Stimulated activated naive CD8-positive, alpha-beta T cell treated with anti-CD3 and anti-CD28 coated beads, Interleukin-15, Interleukin-2, amounts not matched to agents 100 ng/mL and 50 ng/mL, for 24 hours (primary cell): ENCODE data around the gene FMNL3.

Experiments
- H3K27ac Mint-ChIP-seq: one replicate; pipeline ENCODE4 v1.8.0; 2021; ENCODE audit warnings: mild to moderate bottlenecking, mixed read lengths
- H3K27me3 Mint-ChIP-seq: one replicate; pipeline ENCODE4 v1.8.0; 2021; ENCODE audit warnings: mixed read lengths
- H3K36me3 Mint-ChIP-seq: one replicate; pipeline ENCODE4 v1.8.0; 2021; ENCODE audit warnings: low read depth, mixed read lengths
- H3K4me1 Mint-ChIP-seq: one replicate; pipeline ENCODE4 v1.8.0; 2021; ENCODE audit warnings: low read depth, mixed read lengths
- H3K4me3 Mint-ChIP-seq: one replicate; pipeline ENCODE4 v1.8.0; 2021; ENCODE audit warnings: mild to moderate bottlenecking, mixed read lengths
- H3K9me3 Mint-ChIP-seq: one replicate; pipeline ENCODE4 v1.8.0; 2021; ENCODE audit warnings: mixed read lengths

The FMNL3 gene

DNA sequence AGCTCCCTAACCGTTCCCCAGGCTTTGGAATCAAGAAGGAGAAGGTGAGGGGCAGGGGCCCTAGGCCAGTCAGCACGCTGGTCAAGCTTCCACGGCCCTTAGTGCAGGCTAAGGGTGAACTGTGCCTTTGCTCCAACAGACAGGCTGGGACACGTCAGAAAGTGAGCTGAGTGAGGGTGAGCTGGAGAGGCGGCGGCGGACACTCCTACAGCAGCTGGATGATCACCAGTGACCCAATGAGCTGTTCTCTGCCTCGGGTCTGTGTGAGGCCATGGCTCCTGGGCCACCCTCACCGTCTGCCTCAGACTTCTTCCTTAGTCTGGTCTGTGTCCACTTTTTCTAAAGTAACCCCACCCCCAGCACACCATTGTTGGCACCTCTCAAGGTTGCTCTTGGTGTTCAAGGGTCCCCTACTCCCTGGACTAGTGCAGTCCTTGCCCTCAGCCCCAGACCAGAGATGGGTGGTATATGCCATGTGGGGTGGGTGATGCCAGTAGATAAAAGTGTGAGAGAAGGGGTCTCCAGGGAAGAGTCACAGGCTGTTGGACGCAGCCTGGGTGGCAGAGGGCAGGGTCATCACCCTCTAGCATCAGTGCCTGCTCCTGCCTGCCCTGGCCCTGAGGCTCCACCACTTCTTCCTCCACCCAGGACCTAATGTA, 63.1 kb downstream of the FMNL3 start:
- Mint-ChIP-seq H3K36me3 (peaks cover 33% of the 10 kb centered on the region), H3K9me3 (no peaks in the 10 kb centered on the region), H3K4me3 (no peak overlapping the region), H3K27me3 (no peaks in the 10 kb centered on the region), H3K27ac (peak overlapping the region; percentile 81), H3K4me1 (peaks cover 24% of the 10 kb centered on the region)

DNA sequence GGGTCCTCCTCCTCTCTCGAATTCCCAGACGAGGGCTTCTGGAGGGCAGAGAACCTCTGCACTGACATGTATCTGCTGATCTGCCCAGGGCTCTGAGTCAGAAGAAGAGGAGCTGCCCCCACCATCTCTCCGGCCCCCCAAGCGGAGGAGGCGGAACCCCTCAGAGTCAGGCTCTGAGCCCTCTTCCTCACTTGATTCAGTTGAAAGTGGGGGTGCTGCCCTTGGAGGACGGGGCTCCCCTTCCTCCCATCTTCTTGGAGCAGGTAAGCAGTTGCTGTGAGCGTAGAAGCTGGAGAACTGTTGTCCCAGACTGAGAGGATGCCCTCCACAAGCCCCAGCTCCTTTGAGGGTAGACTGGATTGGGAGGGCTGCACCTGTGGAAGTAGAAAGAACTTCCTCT, 64.1 kb downstream of the FMNL3 start:
- peaks cover 27% of the 10 kb centered on the region for H3K36me3 Mint-ChIP-seq
- H3K9me3 Mint-ChIP-seq: no peaks in the 10 kb centered on the region
- peaks cover 26% of the 10 kb centered on the region for H3K4me1 Mint-ChIP-seq
- no peak overlapping the region for H3K27ac Mint-ChIP-seq
- no peak overlapping the region for H3K4me3 Mint-ChIP-seq
- H3K27me3 Mint-ChIP-seq: no peaks in the 10 kb centered on the region

DNA sequence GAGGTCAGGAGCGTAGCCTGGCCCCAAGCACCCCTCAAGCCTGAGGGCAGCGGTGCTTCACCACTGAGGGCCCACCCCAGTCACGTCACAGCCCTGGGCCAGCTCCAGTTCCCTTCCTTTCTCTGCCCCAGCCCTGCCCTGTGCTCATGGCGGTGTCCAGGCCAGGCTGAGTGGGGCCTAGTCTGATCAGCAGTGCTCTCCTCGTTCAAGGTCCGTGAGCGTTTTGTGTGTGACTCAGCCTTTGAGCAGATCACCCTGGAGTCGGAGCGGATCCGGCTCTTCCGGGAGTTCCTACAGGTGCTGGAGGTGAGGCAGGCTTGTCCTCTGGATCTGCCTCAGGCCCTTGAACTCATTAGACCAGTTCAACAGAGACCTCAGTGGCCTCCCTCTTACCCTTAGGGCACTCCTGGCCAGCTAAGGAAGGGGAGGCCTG, 64.8 kb downstream of the FMNL3 start:
- H3K27ac Mint-ChIP-seq: no peak overlapping the region
- H3K9me3 Mint-ChIP-seq: no peaks in the 10 kb centered on the region
- H3K36me3 Mint-ChIP-seq: peaks cover 24% of the 10 kb centered on the region
- no peak overlapping the region for H3K4me3 Mint-ChIP-seq
- H3K27me3 Mint-ChIP-seq: no peaks in the 10 kb centered on the region
- H3K4me1 Mint-ChIP-seq: peaks cover 26% of the 10 kb centered on the region

DNA sequence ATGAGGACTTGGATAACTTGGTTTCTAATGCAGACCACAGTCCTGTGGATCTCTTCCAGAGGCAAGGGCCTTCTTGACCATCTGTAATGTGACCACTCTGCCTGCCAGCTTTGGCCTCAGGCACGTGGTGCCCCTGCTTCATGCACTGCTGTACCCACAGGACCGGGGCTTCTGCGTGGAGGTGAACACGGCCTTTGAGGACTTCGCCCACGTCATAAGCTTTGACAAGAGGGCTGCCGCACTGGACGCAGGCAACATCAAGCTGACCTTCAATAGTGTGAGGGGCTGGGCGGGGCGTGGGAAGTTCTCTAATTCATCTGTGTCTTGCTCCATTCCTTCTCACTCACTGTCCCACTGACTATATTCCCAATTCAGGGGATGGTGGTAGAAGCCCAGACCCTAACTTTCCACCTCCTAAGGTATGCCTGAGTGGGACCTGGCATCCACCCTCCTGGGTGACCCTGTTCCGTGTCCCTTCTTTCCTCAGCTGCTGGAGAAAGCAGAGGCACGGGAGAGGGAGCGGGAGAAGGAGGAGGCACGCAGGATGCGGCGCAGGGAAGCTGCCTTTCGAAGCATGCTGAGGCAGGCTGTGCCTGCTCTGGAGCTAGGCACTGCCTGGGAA, 65.3 kb downstream of the FMNL3 start:
- Mint-ChIP-seq H3K36me3 (peaks cover 21% of the 10 kb centered on the region), H3K27me3 (no peaks in the 10 kb centered on the region), H3K4me1 (peaks cover 32% of the 10 kb centered on the region), H3K9me3 (no peaks in the 10 kb centered on the region), H3K27ac (no peak overlapping the region), H3K4me3 (no peak overlapping the region)

DNA sequence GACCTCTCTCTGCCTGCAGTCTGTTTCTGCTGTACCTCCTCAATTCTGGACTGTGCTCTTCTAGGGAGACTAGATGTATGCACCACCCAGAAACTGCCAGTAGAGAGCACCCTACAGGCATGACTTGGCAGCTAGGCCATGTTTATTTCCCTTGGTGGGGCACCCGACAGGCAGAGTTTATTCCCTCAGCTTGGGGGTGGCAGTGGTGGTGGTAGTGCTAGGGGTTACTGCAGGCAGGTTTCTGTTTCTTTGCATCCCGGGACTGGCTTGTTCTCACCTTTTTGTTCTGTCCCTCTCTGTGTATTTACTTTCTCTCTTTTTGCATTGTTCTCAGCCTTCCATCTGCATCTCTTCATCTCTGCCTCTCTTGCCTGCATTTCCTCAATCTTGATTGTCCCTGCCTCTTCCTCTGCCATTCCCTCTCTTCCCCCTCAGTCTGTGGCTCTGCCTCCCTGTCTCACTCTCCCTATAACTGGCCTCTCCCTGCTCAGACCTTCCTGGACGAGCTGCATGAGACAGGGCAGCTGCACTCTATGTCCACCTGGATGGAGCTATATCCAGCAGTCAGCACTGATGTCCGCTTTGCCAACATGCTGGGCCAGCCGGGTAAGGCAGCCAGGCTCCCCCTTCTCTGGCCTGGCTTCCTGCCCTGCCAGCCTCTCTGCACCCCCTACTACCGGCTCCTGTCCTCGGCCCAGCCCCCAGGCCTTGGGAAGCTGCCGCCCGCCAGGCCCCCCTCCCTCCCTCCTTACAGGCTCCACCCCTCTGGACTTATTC, 70.0 kb downstream of the FMNL3 start:
- H3K27ac Mint-ChIP-seq: no peak overlapping the region
- H3K4me3 Mint-ChIP-seq: no peak overlapping the region
- H3K36me3 Mint-ChIP-seq: no peaks in the 10 kb centered on the region
- H3K9me3 Mint-ChIP-seq: no peaks in the 10 kb centered on the region
- no peaks in the 10 kb centered on the region for H3K27me3 Mint-ChIP-seq
- H3K4me1 Mint-ChIP-seq: peaks cover 18% of the 10 kb centered on the region

DNA sequence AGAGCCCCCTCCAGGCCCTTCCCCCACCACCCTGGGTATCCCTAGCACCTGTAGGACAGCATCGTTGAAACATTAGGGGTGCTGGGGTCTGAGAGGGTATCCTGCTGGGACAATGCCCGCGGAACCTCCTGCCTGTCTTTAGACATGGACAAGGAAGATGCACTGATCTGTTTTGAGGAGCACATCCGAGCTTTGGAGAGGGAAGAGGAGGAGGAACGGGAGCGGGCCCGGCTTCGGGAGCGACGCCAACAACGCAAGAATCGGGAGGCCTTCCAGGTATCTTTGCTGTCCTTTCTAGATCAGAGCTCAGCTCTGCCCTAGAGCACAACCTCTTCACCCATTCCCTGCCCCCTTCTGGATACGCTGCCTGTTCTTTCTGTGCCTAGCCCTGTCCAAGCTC, 70.6 kb downstream of the FMNL3 start:
- H3K27me3 Mint-ChIP-seq: no peaks in the 10 kb centered on the region
- H3K27ac Mint-ChIP-seq: no peak overlapping the region
- peaks cover 18% of the 10 kb centered on the region for H3K4me1 Mint-ChIP-seq
- no peak overlapping the region for H3K4me3 Mint-ChIP-seq
- H3K9me3 Mint-ChIP-seq: no peaks in the 10 kb centered on the region
- no peaks in the 10 kb centered on the region for H3K36me3 Mint-ChIP-seq

DNA sequence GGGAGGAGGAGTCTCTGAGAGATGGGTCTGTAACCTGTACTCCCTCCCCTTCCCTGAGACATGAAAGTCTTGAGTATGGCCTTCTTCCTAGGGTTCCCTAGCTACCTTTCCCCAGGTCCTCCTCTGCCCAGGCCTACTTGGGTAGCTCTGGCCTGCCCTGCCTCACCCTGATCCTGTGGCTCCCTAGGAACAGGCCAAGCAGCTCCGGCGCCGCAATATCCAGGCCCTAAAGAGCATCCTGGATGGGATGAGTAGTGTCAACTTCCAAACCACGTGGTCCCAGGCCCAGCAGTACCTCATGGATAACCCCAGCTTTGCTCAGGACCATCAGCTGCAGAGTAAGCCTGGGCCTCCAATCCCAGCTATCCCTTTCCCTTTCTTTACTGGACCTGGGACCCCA, 71.5 kb downstream of the FMNL3 start:
- Mint-ChIP-seq H3K36me3 (no peaks in the 10 kb centered on the region), H3K9me3 (no peaks in the 10 kb centered on the region), H3K27me3 (no peaks in the 10 kb centered on the region), H3K4me3 (no peak overlapping the region), H3K4me1 (peaks cover 18% of the 10 kb centered on the region), H3K27ac (no peak overlapping the region)

DNA sequence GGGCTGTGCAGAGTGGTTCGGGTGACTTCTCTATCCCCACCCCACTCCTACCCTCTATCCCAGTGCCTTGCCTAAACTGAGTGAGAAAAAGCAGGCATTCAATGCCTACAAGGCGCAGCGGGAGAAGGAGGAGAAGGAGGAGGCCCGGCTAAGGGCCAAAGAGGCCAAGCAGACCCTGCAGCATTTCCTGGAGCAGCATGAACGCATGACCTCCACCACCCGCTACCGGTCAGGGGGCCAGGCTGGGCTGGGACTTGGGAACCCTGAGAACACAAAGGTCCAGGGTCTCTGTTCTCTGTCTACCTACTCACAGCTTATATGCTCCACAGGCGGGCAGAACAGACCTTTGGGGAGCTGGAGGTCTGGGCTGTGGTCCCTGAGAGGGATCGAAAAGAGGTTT, 72.2 kb downstream of the FMNL3 start:
- Mint-ChIP-seq H3K36me3 (no peaks in the 10 kb centered on the region), H3K4me3 (no peak overlapping the region), H3K4me1 (peaks cover 18% of the 10 kb centered on the region), H3K9me3 (no peaks in the 10 kb centered on the region), H3K27ac (no peak overlapping the region), H3K27me3 (no peaks in the 10 kb centered on the region)

DNA sequence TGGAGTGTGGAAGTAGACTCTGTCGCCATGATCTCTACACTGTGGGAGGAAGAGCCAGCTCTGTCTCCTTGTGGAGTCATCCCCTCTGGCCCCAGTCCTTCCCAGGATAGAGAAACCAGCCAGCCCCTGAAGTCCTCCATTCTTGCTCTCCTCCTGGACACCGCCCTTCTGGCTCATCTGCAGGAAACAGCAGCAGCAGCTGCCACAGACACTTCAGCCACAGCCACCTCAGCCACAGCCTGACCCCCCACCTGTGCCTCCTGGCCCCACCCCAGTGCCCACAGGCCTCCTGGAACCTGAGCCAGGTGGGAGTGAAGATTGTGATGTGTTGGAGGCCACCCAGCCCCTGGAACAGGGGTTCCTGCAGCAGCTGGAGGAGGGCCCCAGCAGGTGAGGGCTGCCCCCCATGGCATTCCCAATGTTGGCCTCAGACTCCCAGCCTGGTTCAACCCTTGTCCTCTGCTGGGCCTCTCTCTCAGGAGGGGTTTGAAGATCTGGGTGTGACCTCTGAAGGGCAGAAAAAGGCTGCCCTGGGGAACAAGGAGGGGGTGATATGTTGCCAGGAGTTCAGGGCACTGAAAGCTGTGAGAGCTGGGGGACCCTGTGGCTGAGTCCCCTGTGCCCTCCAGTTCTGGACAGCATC, 73.4 kb downstream of the FMNL3 start:
- Mint-ChIP-seq H3K4me3 (no peak overlapping the region), H3K27ac (no peak overlapping the region), H3K36me3 (no peaks in the 10 kb centered on the region)

DNA sequence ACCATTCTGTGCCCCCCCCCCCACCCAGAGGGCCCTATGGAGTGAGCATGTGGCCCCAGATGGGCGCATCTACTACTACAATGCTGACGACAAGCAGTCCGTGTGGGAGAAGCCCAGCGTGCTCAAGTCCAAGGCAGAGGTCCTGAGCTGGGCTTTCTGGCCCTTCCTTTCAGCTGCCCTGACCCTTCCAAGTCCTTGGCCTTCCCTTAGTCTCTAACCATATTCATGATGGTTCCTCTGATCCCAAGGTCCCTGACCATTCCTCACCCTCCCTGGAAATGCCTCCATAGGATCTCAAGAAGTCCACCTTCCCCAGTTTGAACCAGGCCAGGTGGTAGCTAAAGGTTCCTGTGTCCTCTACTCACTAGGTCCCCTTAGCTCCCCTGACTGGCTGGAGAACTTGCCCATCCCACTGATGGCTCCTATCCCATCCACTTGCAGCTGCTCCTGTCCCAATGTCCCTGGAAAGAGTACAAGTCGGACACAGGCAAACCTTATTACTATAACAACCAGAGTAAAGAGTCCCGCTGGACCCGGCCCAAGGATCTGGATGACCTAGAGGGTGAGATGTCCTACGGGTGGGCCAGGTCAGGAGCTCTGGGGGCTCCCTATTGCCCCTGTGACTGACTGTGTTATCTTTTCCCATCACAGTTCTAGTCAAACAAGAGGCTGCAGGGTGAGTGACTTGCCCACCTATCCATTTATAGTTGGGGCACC, 74.1 kb downstream of the FMNL3 start:
- Mint-ChIP-seq H3K36me3 (no peaks in the 10 kb centered on the region), H3K4me3 (no peak overlapping the region), H3K27ac (no peak overlapping the region), H3K4me1 (peaks cover 11% of the 10 kb centered on the region), H3K9me3 (no peaks in the 10 kb centered on the region), H3K27me3 (no peaks in the 10 kb centered on the region)

More for the DNA sequence above, 73.4 kb downstream of the FMNL3 start:
- no peaks in the 10 kb centered on the region for H3K27me3 Mint-ChIP-seq
- H3K4me1 Mint-ChIP-seq: peaks cover 11% of the 10 kb centered on the region
- no peaks in the 10 kb centered on the region for H3K9me3 Mint-ChIP-seq

DNA sequence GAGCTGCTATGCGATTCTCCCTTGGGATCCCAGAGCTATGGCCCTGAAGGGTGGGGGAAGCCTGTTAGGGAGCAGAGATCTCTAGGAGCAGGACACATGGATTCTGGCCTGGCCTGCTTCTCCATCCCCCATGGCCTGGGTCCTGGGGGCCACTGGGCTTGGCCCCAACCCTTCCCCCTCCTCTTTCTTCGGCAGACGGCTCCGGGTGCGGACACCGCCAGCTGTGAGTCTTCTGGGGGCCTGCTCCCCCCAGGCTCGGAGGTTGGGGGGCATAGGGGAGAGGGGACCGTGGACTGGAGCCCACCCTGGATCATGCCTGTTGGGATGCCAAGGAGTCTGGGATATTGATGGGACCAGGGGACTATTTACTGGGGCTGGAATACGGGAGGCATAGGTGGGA, 74.8 kb downstream of the FMNL3 start:
- peaks cover 11% of the 10 kb centered on the region for H3K4me1 Mint-ChIP-seq

DNA sequence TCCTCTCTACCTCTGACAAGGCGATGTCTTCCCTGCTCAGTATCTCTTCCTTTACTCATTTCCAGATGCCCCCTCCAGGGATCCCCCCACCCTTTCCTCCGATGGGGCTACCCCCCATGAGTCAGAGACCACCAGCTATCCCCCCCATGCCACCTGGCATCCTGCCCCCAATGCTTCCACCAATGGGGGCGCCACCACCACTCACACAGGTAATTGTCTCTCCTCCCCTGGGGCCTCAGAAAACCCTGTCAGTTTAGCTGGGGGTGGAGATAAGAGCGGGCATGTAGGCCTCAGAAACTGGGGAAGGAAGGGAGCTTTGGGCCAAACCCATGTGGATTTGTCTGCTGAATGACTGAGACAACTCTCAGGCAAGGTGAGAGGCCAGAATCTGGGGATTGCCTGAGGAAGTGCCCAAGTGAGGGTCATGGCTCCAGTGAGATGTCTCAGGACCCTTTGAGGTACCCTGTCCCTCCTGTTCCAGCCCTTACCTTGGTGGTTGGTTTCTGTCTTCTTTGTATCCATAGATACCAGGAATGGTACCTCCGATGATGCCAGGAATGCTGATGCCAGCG, 75.8 kb downstream of the FMNL3 start:
- no peaks in the 10 kb centered on the region for H3K36me3 Mint-ChIP-seq
- no peaks in the 10 kb centered on the region for H3K9me3 Mint-ChIP-seq
- peaks cover under 1% of the 10 kb centered on the region for H3K4me1 Mint-ChIP-seq
- H3K27me3 Mint-ChIP-seq: no peaks in the 10 kb centered on the region
- H3K27ac Mint-ChIP-seq: no peak overlapping the region
- H3K4me3 Mint-ChIP-seq: no peak overlapping the region

More for the DNA sequence above, 74.8 kb downstream of the FMNL3 start:
- no peaks in the 10 kb centered on the region for H3K27me3 Mint-ChIP-seq
- no peak overlapping the region for H3K27ac Mint-ChIP-seq
- H3K36me3 Mint-ChIP-seq: no peaks in the 10 kb centered on the region
- no peak overlapping the region for H3K4me3 Mint-ChIP-seq
- no peaks in the 10 kb centered on the region for H3K9me3 Mint-ChIP-seq

DNA sequence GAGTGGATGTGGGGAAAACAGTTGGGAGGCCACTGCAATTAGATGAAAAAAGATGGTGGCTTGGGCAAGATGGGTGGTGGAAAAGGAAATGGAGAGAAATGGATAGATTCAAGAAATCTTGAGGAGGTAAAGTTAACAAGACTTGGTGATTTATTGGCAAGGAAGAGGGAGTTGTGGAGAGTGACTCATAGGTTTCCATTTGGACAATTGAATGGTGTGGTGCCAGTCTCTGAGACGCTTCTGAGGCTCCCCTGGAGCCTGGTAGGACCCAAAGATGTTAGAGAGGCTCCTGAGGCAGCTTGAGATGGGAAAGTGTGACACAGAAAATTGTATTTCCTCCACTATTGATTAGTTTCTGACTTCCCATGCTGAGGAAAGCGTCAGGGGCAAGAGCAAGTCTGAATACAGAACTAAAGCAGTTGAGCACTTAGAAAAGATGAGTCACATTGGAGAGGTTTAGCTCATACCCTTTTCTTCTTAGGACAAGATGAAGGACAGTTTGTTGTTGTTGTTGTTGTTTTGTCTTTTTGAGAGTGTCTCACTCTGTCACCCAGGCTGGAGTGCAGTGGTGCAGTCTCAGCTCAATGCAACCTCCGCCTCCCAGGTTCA, 79.3 kb downstream of the FMNL3 start:
- Mint-ChIP-seq H3K27me3 (peaks cover 3% of the 10 kb centered on the region), H3K4me3 (no peak overlapping the region), H3K27ac (peak overlapping the region; percentile 10), H3K4me1 (peaks cover 2% of the 10 kb centered on the region), H3K36me3 (no peaks in the 10 kb centered on the region), H3K9me3 (no peaks in the 10 kb centered on the region)

DNA sequence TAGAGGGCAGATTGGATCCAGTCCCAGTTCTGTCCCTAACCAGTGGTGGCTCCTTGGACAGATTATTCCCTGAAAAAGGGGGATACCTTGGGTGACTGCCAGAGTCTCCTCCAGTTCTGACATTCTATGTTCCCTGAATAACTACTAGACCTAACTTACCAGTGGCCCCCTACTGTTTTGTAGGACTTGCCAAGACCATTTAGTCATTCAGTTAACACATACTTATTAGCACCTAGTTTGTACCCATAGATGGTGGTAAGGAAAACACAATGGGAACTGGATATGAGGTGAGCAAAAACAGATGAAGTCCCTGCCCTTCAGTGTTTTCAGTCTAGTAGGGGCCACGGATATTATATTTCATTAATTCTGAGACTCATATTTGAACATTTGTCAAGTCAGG, 80.4 kb downstream of the FMNL3 start:
- Mint-ChIP-seq H3K4me3 (no peak overlapping the region), H3K4me1 (peaks cover 11% of the 10 kb centered on the region), H3K27me3 (peaks cover 3% of the 10 kb centered on the region), H3K9me3 (no peaks in the 10 kb centered on the region), H3K36me3 (no peaks in the 10 kb centered on the region), H3K27ac (no peak overlapping the region)
